ENCODE data around the gene MRPS27. TPM values are rescaled to one million over a fixed set of nuclear protein-coding genes. Genes with fewer than 3 reads are reported as not detected.

Gene MRPS27
- total and polyA plus RNA-seq, 2 experiments from 2014 or later, result 36.4 to 58.5 TPM

DNA sequence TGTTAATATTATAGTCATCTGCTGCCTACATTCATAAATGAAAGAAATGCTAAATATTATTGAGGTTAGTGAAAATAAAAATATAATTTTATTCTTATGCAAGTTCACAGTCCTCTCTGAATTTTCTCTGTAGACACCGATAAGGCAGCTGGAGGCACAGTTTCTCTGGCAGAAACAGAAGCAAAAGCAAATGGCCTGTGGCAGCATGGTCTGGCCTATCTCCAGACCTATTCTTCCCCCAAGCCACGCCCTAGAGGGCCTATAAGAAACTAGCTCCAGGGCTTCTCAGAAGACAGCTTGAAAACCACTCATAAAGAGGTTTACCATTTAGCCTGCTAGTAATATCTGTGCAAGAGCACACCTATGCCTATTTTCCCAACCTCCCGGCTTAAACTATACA is 28.4 kb downstream of the MRPS27 start:
- H3K4me2 ChIP-seq (ENCODE audit: unreplicated experiment), result no peak overlapping the region
- H3K9me3 ChIP-seq (ENCODE audit: low read depth), result no peaks in the 10 kb centered on the region
- H3K36me3 ChIP-seq (ENCODE audit: low read depth), result peaks cover 23% of the 10 kb centered on the region; the same call in 1 of the 2 replicates
- in situ Hi-C loops (cut with MboI), result no loop called here
- no peaks in the 10 kb centered on the region for H3K9me2 ChIP-seq (ENCODE audit: insufficient read depth)
- no peaks in the 10 kb centered on the region for H3K27me3 ChIP-seq (replicated peaks; ENCODE audit: insufficient read depth)
- H3K4me3 ChIP-seq, result no peak overlapping the region
- peaks cover 8% of the 10 kb centered on the region; the same call in 1 of the 2 replicates for H3K79me2 ChIP-seq (ENCODE audit: insufficient read depth)
- H2AFZ ChIP-seq, result no peak overlapping the region
- H3K27ac ChIP-seq, result no peak overlapping the region
- H3F3A ChIP-seq (ENCODE audit: insufficient read depth), result no peaks in the 10 kb centered on the region
- no peak for DNase-seq
- no peak overlapping the region for H3K9ac ChIP-seq
- TF ChIP-seq EZH2 (IDR thresholded peaks at IDR 0.05; ENCODE audit: insufficient read depth, poor library complexity, severe bottlenecking) (no peak), EZH2phosphoT487 (IDR thresholded peaks at IDR 0.05; ENCODE audit: insufficient read depth, low read depth) (no peak)
- H3K4me1 ChIP-seq (ENCODE audit: insufficient read depth), result no peaks in the 10 kb centered on the region
- H4K20me1 ChIP-seq (ENCODE audit: insufficient read depth), result no peaks in the 10 kb centered on the region
- WGBS, 2 experiments (ENCODE audit: low coverage in 1 of 2, low lambda C conversion rate in 2 of 2, missing lambda C conversion rate in 2 of 2), result 98% methylated on average over 3 of the region's 3 CpGs

- Histone ChIP-seq H3K79me2 (ENCODE audit: insufficient read depth) (peaks cover 8% of the 10 kb centered on the region; the same call in 1 of the 2 replicates), H3K27ac (no peak overlapping the region), H3K36me3 (ENCODE audit: low read depth) (peaks cover 20% of the 10 kb centered on the region; the same call in 1 of the 2 replicates), H3K27me3 (replicated peaks; ENCODE audit: insufficient read depth) (no peaks in the 10 kb centered on the region), H3K4me1 (ENCODE audit: insufficient read depth) (no peaks in the 10 kb centered on the region), H2AFZ (no peak overlapping the region), H4K20me1 (ENCODE audit: insufficient read depth) (no peaks in the 10 kb centered on the region), H3K4me3 (no peak overlapping the region), H3K9me2 (ENCODE audit: insufficient read depth) (no peaks in the 10 kb centered on the region), H3K4me2 (ENCODE audit: unreplicated experiment) (no peak overlapping the region), H3K9ac (no peak overlapping the region), H3K9me3 (ENCODE audit: low read depth) (no peaks in the 10 kb centered on the region), H3F3A (ENCODE audit: insufficient read depth) (no peaks in the 10 kb centered on the region)
- 94 to 98% methylated on average over 6 of the region's 6 CpGs for WGBS, 2 experiments (ENCODE audit: low coverage in 1 of 2, low lambda C conversion rate in 2 of 2, missing lambda C conversion rate in 2 of 2)
- TF ChIP-seq EZH2 (IDR thresholded peaks at IDR 0.05; ENCODE audit: insufficient read depth, poor library complexity, severe bottlenecking) (no peak), EZH2phosphoT487 (IDR thresholded peaks at IDR 0.05; ENCODE audit: insufficient read depth, low read depth) (no peak)
- no peak for DNase-seq
- in situ Hi-C loops (cut with MboI), result no loop called here
Measured at GRCh38 chr5:72290356-72291133, 29.5 kb downstream of the MRPS27 start.

- H3K9me3 ChIP-seq (ENCODE audit: low read depth), result no peaks in the 10 kb centered on the region
- H3F3A ChIP-seq (ENCODE audit: insufficient read depth), result no peaks in the 10 kb centered on the region
- no peak overlapping the region for H3K27ac ChIP-seq
- H3K4me3 ChIP-seq, result no peak overlapping the region
- H2AFZ ChIP-seq, result no peak overlapping the region
- no peak for DNase-seq
- no peaks in the 10 kb centered on the region for H4K20me1 ChIP-seq (ENCODE audit: insufficient read depth)
- H3K4me1 ChIP-seq (ENCODE audit: insufficient read depth), result no peaks in the 10 kb centered on the region
- H3K9ac ChIP-seq, result no peak overlapping the region
- H3K9me2 ChIP-seq (ENCODE audit: insufficient read depth), result no peaks in the 10 kb centered on the region
- in situ Hi-C loops (cut with MboI), result no loop called here
- peaks cover 8% of the 10 kb centered on the region; the same call in 1 of the 2 replicates for H3K79me2 ChIP-seq (ENCODE audit: insufficient read depth)
- WGBS, 2 experiments (ENCODE audit: low coverage in 1 of 2, low lambda C conversion rate in 2 of 2, missing lambda C conversion rate in 2 of 2), result 94 to 100% methylated on average over 2 of the region's 2 CpGs
- no peaks in the 10 kb centered on the region for H3K27me3 ChIP-seq (replicated peaks; ENCODE audit: insufficient read depth)
- H3K4me2 ChIP-seq (ENCODE audit: unreplicated experiment), result no peak overlapping the region
- TF ChIP-seq EZH2 (IDR thresholded peaks at IDR 0.05; ENCODE audit: insufficient read depth, poor library complexity, severe bottlenecking), result no peak
- TF ChIP-seq EZH2phosphoT487 (IDR thresholded peaks at IDR 0.05; ENCODE audit: insufficient read depth, low read depth), result no peak
- H3K36me3 ChIP-seq (ENCODE audit: low read depth), result peaks cover 7% of the 10 kb centered on the region; the same call in 1 of the 2 replicates
Measured at GRCh38 chr5:72288924-72289323, 31.1 kb downstream of the MRPS27 start.

DNA sequence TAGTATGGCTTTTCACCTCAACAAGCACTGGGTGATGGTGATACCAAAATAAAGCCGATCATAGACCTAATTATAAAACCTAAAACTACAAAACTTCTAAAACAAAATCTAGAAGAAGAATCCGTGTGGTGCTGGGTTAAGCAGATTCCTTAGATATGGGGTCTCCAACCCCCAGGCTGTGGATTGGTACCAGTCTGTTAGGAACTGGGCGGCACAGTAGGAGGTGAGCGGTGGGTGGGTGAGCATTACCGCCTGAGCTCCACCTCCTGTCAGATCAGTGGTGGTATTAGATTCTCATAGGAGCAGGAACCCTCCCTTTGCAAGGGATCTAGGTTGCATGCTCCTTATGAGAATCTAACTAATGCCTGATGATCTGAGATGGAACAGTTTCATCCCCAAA is 33.2 kb downstream of the MRPS27 start:
- peaks cover 7% of the 10 kb centered on the region; the same call in 1 of the 2 replicates for H3K36me3 ChIP-seq (ENCODE audit: low read depth)
- H3K9me3 ChIP-seq (ENCODE audit: low read depth), result no peaks in the 10 kb centered on the region
- no peaks in the 10 kb centered on the region for H3K27me3 ChIP-seq (replicated peaks; ENCODE audit: insufficient read depth)
- WGBS, 2 experiments (ENCODE audit: low coverage in 1 of 2, low lambda C conversion rate in 2 of 2, missing lambda C conversion rate in 2 of 2), result 98 to 100% methylated on average over 5 of the region's 5 CpGs
- H3K9ac ChIP-seq, result no peak overlapping the region
- in situ Hi-C loops (cut with MboI), result no loop called here
- no peak overlapping the region for H3K27ac ChIP-seq
- peaks cover 16% of the 10 kb centered on the region for H3K4me1 ChIP-seq (ENCODE audit: insufficient read depth)
- TF ChIP-seq EZH2 (IDR thresholded peaks at IDR 0.05; ENCODE audit: insufficient read depth, poor library complexity, severe bottlenecking) (no peak), EZH2phosphoT487 (IDR thresholded peaks at IDR 0.05; ENCODE audit: insufficient read depth, low read depth) (no peak)
- H3K4me3 ChIP-seq, result no peak overlapping the region
- H3K79me2 ChIP-seq (ENCODE audit: insufficient read depth), result no peaks in the 10 kb centered on the region
- H3K9me2 ChIP-seq (ENCODE audit: insufficient read depth), result no peaks in the 10 kb centered on the region
- H4K20me1 ChIP-seq (ENCODE audit: insufficient read depth), result no peaks in the 10 kb centered on the region
- H2AFZ ChIP-seq, result no peak overlapping the region
- no peak for DNase-seq
- H3F3A ChIP-seq (ENCODE audit: insufficient read depth), result peaks cover 8% of the 10 kb centered on the region; the same call in 1 of the 2 replicates
- H3K4me2 ChIP-seq (ENCODE audit: unreplicated experiment), result no peak overlapping the region

Measured in GM23248 (cell line).